DOHH2 (cell line): ENCODE measurements around the gene NAGPA.
"Not testable (repeated sequence)": the region's sequence is repeated elsewhere in the genome, so short reads cannot be mapped to it uniquely, and the experiment has no call there.

Experiments
- H3F3A ChIP-seq: fragments of 200-600 bp; sonication (generic), shearing (Covaris generic); 2 replicates; pipeline ENCODE4 v1.6.0; 2016; ENCODE audit warnings: antibody characterized with exemption, mild to moderate bottlenecking; ENCODE audit not compliant: control insufficient read depth, insufficient read depth
- H3K27ac ChIP-seq: fragments of 200-600 bp; sonication (generic); 2 replicates; pipeline ENCODE4 v1.5.1; 2014; ENCODE audit warnings: low read depth, mild to moderate bottlenecking, low read length, moderate library complexity
- H3K27me3 ChIP-seq: fragments of 200-600 bp; sonication (generic); 2 replicates; pipeline ENCODE4 v1.6.1; 2014; ENCODE audit warnings: mild to moderate bottlenecking, low read length, mixed read lengths; ENCODE audit not compliant: control insufficient read depth
- H3K36me3 ChIP-seq: fragments of 200-600 bp; sonication (generic); 2 replicates; pipeline ENCODE4 v1.6.1; 2014; ENCODE audit warnings: mild to moderate bottlenecking, low read length, moderate library complexity, mixed read lengths; ENCODE audit not compliant: control insufficient read depth
- H3K4me1 ChIP-seq: fragments of 200-600 bp; sonication (generic); 2 replicates; pipeline ENCODE4 v1.6.1; 2014; ENCODE audit warnings: mild to moderate bottlenecking, low read length, mixed read lengths; ENCODE audit not compliant: control insufficient read depth
- H3K4me2 ChIP-seq: fragments of 200-600 bp; sonication (generic); 2 replicates; pipeline ENCODE4 v1.6.0; 2014; ENCODE audit warnings: mild to moderate bottlenecking, low read length, moderate library complexity
- H3K4me3 ChIP-seq: fragments of 200-600 bp; sonication (generic); 2 replicates; pipeline ENCODE4 v1.5.1; 2014; ENCODE audit warnings: mild to moderate bottlenecking, low read length, mixed read lengths
- H3K79me2 ChIP-seq: fragments of 200-600 bp; sonication (generic); 2 replicates; pipeline ENCODE4 v1.6.1; 2014; ENCODE audit warnings: mild to moderate bottlenecking, low read length, mixed read lengths; ENCODE audit not compliant: control insufficient read depth
- H3K9me2 ChIP-seq: fragments of 200-600 bp; sonication (generic); replicated peaks from 2 replicates; pipeline ENCODE4 v1.6.1; 2014; ENCODE audit warnings: mild to moderate bottlenecking, low read length, mixed read lengths; ENCODE audit not compliant: control insufficient read depth
- H3K9me3 ChIP-seq: fragments of 200-600 bp; sonication (generic); 2 replicates; pipeline ENCODE4 v1.6.1; 2014; ENCODE audit warnings: antibody characterized with exemption, low read length, mixed read lengths; ENCODE audit not compliant: control insufficient read depth, insufficient read depth
- H4K20me1 ChIP-seq: fragments of 200-600 bp; sonication (generic); 2 replicates; pipeline ENCODE4 v1.6.0; 2014; ENCODE audit warnings: low read depth, mild to moderate bottlenecking, antibody characterized with exemption, low read length, moderate library complexity; ENCODE audit not compliant: control insufficient read depth, insufficient read depth
- EZH2phosphoT487 ChIP-seq: fragments of 200-600 bp; sonication (generic); IDR thresholded peaks from 2 replicates; pipeline ENCODE4 v1.6.1; 2017; ENCODE audit warnings: borderline replicate concordance, mild to moderate bottlenecking, antibody characterized with exemption, low read length, moderate library complexity, mixed read lengths
- TF ChIP-seq, protein P1 (sequence below): fragments of 200-600 bp; sonication (generic); IDR thresholded peaks from one replicate; pipeline ENCODE4 v1.5.1; 2014; ENCODE audit warnings: antibody characterized with exemption, mild to moderate bottlenecking, low read depth, low read length; ENCODE audit not compliant: poor library complexity, severe bottlenecking

The NAGPA gene

GRCh38 chr16:5045499-5046115 lies 11.9 kb upstream of the NAGPA start:
- Histone ChIP-seq H3K9me2 (no peaks in the 10 kb centered on the region), H3K4me1 (no peaks in the 10 kb centered on the region), H3K27ac (no peak overlapping the region), H3K9me3 (no peaks in the 10 kb centered on the region), H3K4me3 (no peak overlapping the region), H3K4me2 (no peak overlapping the region), H3F3A (no peaks in the 10 kb centered on the region), H4K20me1 (no peaks in the 10 kb centered on the region), H3K79me2 (no peaks in the 10 kb centered on the region), H3K27me3 (peaks cover 18% of the 10 kb centered on the region), H3K36me3 (no peaks in the 10 kb centered on the region)
- TF ChIP-seq, protein P1, sequence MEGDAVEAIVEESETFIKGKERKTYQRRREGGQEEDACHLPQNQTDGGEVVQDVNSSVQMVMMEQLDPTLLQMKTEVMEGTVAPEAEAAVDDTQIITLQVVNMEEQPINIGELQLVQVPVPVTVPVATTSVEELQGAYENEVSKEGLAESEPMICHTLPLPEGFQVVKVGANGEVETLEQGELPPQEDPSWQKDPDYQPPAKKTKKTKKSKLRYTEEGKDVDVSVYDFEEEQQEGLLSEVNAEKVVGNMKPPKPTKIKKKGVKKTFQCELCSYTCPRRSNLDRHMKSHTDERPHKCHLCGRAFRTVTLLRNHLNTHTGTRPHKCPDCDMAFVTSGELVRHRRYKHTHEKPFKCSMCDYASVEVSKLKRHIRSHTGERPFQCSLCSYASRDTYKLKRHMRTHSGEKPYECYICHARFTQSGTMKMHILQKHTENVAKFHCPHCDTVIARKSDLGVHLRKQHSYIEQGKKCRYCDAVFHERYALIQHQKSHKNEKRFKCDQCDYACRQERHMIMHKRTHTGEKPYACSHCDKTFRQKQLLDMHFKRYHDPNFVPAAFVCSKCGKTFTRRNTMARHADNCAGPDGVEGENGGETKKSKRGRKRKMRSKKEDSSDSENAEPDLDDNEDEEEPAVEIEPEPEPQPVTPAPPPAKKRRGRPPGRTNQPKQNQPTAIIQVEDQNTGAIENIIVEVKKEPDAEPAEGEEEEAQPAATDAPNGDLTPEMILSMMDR, result no peak
- no peak for TF ChIP-seq EZH2phosphoT487

DNA sequence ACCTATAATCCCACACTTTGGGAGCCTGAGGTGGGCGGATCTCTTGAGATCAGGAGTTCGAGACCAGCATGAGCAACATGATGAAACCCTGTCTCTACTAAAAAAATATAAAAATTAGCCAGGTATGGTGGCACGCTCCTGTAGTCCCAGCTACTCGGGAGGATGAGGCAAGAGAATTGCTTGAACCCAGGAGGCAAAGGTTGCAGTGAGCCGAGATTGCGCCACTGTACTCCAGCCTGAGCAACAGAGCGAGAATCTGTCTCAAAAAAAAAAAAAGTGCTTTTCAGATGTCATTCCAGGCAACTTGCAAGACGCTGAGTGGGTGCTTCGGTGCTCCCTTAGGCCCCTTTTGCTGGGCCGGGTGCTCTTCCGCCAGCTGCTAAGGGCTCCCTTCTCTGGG lies 10.8 kb upstream of the NAGPA start:
- not testable (repeated sequence) for H3K79me2 ChIP-seq, H3F3A ChIP-seq, H3K9me3 ChIP-seq, H3K4me3 ChIP-seq, H3K27ac ChIP-seq, H3K36me3 ChIP-seq, H4K20me1 ChIP-seq, H3K4me2 ChIP-seq, H3K9me2 ChIP-seq, H3K4me1 ChIP-seq
- H3K27me3 ChIP-seq, result peaks cover 18% of the 10 kb centered on the region

DNA sequence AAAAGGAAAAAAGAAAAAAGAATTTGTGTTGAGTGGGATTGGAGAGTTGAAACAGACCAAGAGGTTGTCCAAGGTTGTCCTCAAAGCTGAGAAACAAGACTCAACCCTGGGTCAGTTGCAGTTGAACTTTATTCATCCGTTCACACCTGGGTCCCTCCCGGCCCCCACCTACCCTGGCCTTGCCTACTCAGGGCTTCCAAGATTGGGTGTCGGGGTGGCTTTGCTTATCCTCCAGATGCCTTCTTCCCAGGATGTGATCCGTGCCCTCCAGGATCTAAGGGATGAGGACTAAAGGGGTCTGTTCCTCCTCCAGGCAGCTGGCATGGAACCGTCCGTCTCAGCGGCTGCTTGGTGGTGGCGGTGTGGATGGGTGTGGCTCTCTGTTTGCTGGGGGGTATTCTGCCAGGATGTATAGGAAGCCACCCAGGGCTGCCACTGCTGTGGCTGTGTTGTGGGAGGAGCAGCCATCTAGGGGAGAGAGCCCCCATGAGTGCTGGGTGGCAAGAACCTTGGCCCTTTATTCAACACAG lies 10.3 kb upstream of the NAGPA start:
- H3K27ac ChIP-seq, result no peak overlapping the region
- TF ChIP-seq, protein P1, result no peak
- no peak for TF ChIP-seq EZH2phosphoT487
- no peak overlapping the region for H3K4me2 ChIP-seq
- H3K9me3 ChIP-seq, result no peaks in the 10 kb centered on the region
- H3F3A ChIP-seq, result no peaks in the 10 kb centered on the region
- H3K4me3 ChIP-seq, result no peak overlapping the region
- H3K27me3 ChIP-seq, result peaks cover 15% of the 10 kb centered on the region
- no peaks in the 10 kb centered on the region for H4K20me1 ChIP-seq
- H3K36me3 ChIP-seq, result no peaks in the 10 kb centered on the region
- H3K4me1 ChIP-seq, result no peaks in the 10 kb centered on the region
- no peaks in the 10 kb centered on the region for H3K79me2 ChIP-seq
- H3K9me2 ChIP-seq, result no peaks in the 10 kb centered on the region

- no peaks in the 10 kb centered on the region for H3K36me3 ChIP-seq
- no peak overlapping the region for H3K4me2 ChIP-seq
- peaks cover 9% of the 10 kb centered on the region for H3K27me3 ChIP-seq
These were observed 8.9 kb upstream of the NAGPA start for GRCh38 chr16:5042574-5043171.

More at GRCh38 chr16:5042574-5043171, 8.9 kb upstream of the NAGPA start:
- Histone ChIP-seq H3K9me2 (no peaks in the 10 kb centered on the region), H3K79me2 (no peaks in the 10 kb centered on the region), H3K4me3 (no peak overlapping the region), H4K20me1 (no peaks in the 10 kb centered on the region), H3K27ac (no peak overlapping the region), H3K4me1 (no peaks in the 10 kb centered on the region), H3K9me3 (no peaks in the 10 kb centered on the region), H3F3A (no peaks in the 10 kb centered on the region)
- no peak for TF ChIP-seq EZH2phosphoT487
- TF ChIP-seq, protein P1, result no peak
